ENCODE measurements around the gene FMNL2.

FMNL2 gene

GRCh38 chr2:152651834-152652233 lies 316.9 kb downstream of the FMNL2 start:
- TF ChIP-seq CTCF (IDR thresholded peaks at IDR 0.05; ENCODE audit: low read depth, low read length), result no peak
- no peak for DNase-seq
- no peaks in the 10 kb centered on the region for H3K27me3 ChIP-seq (ENCODE audit: insufficient read depth, low read depth, severe bottlenecking)
- no peak overlapping the region for H3K27ac ChIP-seq
- peaks cover 34% of the 10 kb centered on the region for H3K36me3 ChIP-seq
- no peaks in the 10 kb centered on the region for H3K9me3 ChIP-seq (ENCODE audit: severe bottlenecking)
- no peak overlapping the region for H3K4me3 ChIP-seq (ENCODE audit: low read depth, low read length)

GRCh38 chr2:152655880-152656279 lies 320.9 kb downstream of the FMNL2 start:
- H3K36me3 ChIP-seq, result peaks cover 61% of the 10 kb centered on the region
- no peaks in the 10 kb centered on the region for H3K9me3 ChIP-seq (ENCODE audit: severe bottlenecking)
- no peak for TF ChIP-seq CTCF (IDR thresholded peaks at IDR 0.05; ENCODE audit: low read depth, low read length)
- DNase-seq, result no peak
- H3K4me3 ChIP-seq (ENCODE audit: low read depth, low read length), result no peak overlapping the region
- H3K27ac ChIP-seq, result no peak overlapping the region
- no peaks in the 10 kb centered on the region for H3K27me3 ChIP-seq (ENCODE audit: insufficient read depth, low read depth, severe bottlenecking)

GRCh38 chr2:152657043-152657442 lies 322.1 kb downstream of the FMNL2 start:
- H3K27me3 ChIP-seq (ENCODE audit: insufficient read depth, low read depth, severe bottlenecking), result no peaks in the 10 kb centered on the region
- no peak overlapping the region for H3K27ac ChIP-seq
- no peaks in the 10 kb centered on the region for H3K9me3 ChIP-seq (ENCODE audit: severe bottlenecking)
- no peak for DNase-seq
- no peak overlapping the region for H3K4me3 ChIP-seq (ENCODE audit: low read depth, low read length)
- H3K36me3 ChIP-seq, result peaks cover 66% of the 10 kb centered on the region
- TF ChIP-seq CTCF (IDR thresholded peaks at IDR 0.05; ENCODE audit: low read depth, low read length), result no peak

- Histone ChIP-seq H3K27me3 (ENCODE audit: insufficient read depth, low read depth, severe bottlenecking) (no peaks in the 10 kb centered on the region), H3K27ac (no peak overlapping the region), H3K36me3 (peaks cover 73% of the 10 kb centered on the region), H3K9me3 (ENCODE audit: severe bottlenecking) (no peaks in the 10 kb centered on the region), H3K4me3 (ENCODE audit: low read depth, low read length) (no peak overlapping the region)
- TF ChIP-seq CTCF (IDR thresholded peaks at IDR 0.05; ENCODE audit: low read depth, low read length), result no peak
- no peak for DNase-seq
These were observed 323.2 kb downstream of the FMNL2 start for GRCh38 chr2:152658221-152658620.

- Histone ChIP-seq H3K36me3 (peaks cover 93% of the 10 kb centered on the region), H3K9me3 (ENCODE audit: severe bottlenecking) (no peaks in the 10 kb centered on the region), H3K27me3 (ENCODE audit: insufficient read depth, low read depth, severe bottlenecking) (no peaks in the 10 kb centered on the region), H3K27ac (no peak overlapping the region), H3K4me3 (ENCODE audit: low read depth, low read length) (no peak overlapping the region)
- TF ChIP-seq CTCF (IDR thresholded peaks at IDR 0.05; ENCODE audit: low read depth, low read length), result no peak
- DNase-seq, result no peak
These were observed 326.1 kb downstream of the FMNL2 start for GRCh38 chr2:152661076-152661475.

GRCh38 chr2:152664725-152665124 lies 329.8 kb downstream of the FMNL2 start:
- Histone ChIP-seq H3K9me3 (ENCODE audit: severe bottlenecking) (no peaks in the 10 kb centered on the region), H3K27ac (no peak overlapping the region), H3K36me3 (peaks cover 96% of the 10 kb centered on the region), H3K27me3 (ENCODE audit: insufficient read depth, low read depth, severe bottlenecking) (no peaks in the 10 kb centered on the region), H3K4me3 (ENCODE audit: low read depth, low read length) (no peak overlapping the region)
- no peak for TF ChIP-seq CTCF (IDR thresholded peaks at IDR 0.05; ENCODE audit: low read depth, low read length)
- no peak for DNase-seq
